ENCODE measurements around the gene IL15RA.

Gene IL15RA

DNA sequence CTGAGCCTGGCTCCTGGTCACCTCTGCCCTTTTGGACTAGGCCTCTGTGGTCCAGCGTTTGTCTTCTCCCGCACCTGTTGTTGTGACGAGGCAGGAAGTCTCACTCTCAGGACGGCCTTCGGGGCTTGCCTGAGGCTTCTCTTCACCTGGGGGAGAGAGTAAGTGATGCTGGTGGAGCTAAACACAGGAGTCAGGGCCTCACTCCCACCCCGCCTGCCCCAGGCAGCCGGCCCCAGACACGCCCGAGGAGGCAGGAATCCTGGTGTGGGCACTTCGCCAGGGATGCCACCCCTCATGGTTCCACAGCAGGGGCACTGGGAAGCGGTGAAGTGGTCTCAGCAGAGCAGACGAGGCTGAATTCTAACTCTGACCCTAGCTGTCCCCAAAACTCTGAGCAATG is 42.5 kb upstream of the IL15RA start:
- no peak for DNase-seq (ENCODE audit: low read depth)
- no peak overlapping the region for H3K4me3 ChIP-seq (ENCODE audit: low read depth, low read length)
- TF ChIP-seq, protein P1, sequence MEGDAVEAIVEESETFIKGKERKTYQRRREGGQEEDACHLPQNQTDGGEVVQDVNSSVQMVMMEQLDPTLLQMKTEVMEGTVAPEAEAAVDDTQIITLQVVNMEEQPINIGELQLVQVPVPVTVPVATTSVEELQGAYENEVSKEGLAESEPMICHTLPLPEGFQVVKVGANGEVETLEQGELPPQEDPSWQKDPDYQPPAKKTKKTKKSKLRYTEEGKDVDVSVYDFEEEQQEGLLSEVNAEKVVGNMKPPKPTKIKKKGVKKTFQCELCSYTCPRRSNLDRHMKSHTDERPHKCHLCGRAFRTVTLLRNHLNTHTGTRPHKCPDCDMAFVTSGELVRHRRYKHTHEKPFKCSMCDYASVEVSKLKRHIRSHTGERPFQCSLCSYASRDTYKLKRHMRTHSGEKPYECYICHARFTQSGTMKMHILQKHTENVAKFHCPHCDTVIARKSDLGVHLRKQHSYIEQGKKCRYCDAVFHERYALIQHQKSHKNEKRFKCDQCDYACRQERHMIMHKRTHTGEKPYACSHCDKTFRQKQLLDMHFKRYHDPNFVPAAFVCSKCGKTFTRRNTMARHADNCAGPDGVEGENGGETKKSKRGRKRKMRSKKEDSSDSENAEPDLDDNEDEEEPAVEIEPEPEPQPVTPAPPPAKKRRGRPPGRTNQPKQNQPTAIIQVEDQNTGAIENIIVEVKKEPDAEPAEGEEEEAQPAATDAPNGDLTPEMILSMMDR (IDR thresholded peaks at IDR 0.05; ENCODE audit: low read depth, low read length, missing control alignments), result no peak

DNA sequence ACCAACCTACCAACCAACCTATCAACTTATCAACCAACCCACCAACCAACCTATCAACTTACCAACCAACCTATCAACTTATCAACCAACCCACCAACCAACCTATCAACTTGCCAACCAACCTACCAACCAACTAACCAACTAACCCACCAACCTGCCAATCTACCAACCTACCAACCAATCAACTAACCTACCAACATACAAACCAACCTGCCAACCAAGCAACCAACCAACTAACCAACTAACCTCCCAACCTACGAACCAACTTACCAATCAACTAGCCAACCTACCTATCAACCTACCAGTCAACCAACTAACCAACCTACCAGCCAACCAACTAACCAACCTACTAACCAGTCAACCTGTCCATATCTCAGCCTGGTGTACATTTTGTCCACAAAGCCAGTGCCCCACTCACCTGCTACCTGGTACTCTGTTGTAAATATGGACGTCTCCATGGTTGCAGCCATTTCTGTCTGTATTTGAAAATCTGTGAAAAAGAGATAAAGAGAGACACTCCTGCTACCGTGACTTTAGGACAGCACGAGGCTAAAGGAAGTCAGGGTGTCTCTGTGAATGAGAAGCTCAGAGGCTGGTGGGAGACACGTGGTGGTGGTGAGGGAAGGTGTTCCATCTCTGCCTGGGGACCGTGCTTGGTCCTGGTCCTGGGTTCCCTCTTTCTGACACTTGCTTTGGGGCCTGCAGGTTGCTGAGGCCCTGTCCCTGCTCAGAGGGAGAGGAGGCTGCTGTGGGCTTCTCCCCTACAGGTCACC is 41.9 kb upstream of the IL15RA start:
- TF ChIP-seq, protein P1 (IDR thresholded peaks at IDR 0.05; ENCODE audit: low read depth, low read length, missing control alignments), result no peak
- H3K4me3 ChIP-seq (ENCODE audit: low read depth, low read length), result no peak overlapping the region
- no peak for DNase-seq (ENCODE audit: low read depth)

DNA sequence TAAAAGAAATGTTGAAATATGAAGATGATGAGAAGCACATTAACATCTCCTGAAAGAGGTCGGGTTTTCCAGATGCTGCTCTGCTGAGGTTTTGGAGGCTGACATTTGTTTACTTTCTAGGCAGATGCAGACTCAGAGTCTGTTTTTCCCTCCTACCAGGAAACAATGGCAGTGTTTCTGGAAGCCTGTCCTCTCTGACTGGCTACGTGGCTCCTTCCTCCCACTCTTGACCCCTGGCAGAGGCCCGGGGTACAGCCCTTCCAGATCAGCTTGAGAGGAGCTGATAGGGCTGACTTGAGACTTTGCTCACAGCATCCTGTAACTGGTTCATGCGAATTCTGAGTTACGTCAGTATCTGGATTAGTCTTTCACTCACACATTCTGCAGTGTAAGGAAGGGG is 41.1 kb upstream of the IL15RA start:
- no peak overlapping the region for H3K4me3 ChIP-seq (ENCODE audit: low read depth, low read length)
- no peak for DNase-seq (ENCODE audit: low read depth)
- TF ChIP-seq, protein P1 (IDR thresholded peaks at IDR 0.05; ENCODE audit: low read depth, low read length, missing control alignments), result no peak

DNA sequence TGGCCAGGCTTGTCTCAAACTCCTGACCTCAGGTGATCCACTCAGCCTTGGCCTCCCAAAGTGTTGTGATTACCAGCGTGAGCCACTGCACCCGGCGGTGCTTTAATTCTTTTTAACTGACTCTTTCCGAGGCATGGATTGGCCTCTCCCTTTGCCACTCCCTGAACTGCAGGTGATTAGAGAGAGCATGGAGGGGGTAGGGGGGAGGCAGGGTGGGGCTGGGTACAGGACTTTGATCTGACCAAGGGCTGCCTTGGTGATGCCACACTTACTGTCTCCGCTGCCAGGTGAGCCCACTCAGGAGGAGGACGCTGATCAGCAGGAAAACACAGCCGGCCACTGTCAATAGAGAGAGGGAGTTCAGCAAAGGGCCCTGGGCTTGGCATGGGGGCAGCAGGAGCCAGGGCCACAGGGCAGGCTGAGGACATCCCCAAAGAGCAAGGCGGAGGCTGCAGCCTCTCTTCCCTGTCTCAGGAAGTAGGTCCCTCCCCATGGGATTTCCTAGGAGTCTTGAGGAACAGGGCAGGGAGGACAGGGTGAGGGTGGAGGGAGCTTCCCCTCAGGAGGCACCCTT is 40.5 kb upstream of the IL15RA start:
- TF ChIP-seq, protein P1 (IDR thresholded peaks at IDR 0.05; ENCODE audit: low read depth, low read length, missing control alignments), result no peak
- DNase-seq (ENCODE audit: low read depth), result no peak
- no peak overlapping the region for H3K4me3 ChIP-seq (ENCODE audit: low read depth, low read length)

DNA sequence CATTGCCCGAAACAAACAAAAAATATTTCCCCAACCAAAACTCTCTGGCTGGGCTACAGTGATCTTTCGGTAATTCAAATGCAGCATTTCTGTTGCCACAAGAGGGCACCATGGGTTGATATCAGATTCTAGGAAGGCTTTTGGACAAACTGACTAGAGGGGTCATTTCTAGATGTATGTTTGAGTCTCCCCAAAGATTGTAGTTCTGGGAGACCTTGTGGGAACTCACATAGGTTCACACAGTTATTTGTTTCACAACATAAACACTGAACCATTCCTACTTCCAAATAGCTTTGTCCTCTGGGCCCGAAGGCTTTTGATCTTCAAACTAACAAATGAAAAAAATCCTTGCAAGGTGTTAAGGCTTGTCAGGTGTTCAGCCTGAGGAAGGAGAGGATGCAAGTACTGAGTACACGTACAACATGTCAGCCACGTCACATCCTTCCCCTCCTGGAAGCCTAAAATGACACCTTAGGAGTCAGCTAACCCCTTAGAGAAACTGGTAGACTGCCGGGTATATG is 37.0 kb upstream of the IL15RA start:
- peak; percentile 26 for DNase-seq (ENCODE audit: low read depth)
- TF ChIP-seq, protein P1 (IDR thresholded peaks at IDR 0.05; ENCODE audit: low read depth, low read length, missing control alignments), result peak; percentile 63
- H3K4me3 ChIP-seq (ENCODE audit: low read depth, low read length), result no peak overlapping the region

DNA sequence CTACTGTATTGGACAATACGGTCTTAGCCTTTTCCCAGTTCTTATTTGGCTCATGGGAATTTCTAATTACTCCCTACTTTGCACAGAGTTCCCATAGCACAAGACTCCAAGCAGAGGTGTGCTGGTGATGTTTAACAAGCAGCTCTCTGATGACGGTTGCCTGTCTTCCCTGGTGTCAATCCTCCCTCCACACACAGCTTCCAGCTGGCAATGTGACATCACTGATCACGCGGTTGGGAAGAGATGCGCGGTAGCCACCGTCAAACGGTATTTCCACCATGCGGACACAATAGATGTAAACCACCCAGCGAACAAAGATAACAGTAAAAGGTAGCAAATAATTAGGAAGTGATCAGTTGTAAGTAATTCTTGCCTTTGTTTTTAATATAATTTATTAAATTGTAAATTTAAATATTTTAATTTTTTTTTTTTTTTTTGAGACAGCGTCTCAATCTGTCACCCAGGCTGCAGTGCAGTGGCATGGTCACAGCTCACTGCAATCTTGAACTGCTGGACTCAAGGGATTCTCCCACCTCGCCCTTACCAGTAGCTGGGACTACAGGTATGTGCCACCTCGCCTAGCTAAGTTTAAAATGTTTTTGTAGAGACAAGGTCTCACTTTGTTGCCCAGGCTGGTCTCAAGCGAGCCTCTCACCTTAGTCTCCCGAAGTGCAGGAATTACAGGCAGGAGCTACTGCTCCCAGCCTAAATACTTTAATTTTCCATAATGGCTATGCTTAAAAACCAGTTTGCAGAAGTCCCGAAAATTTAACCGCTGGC is 36.3 kb upstream of the IL15RA start:
- TF ChIP-seq, protein P1 (IDR thresholded peaks at IDR 0.05; ENCODE audit: low read depth, low read length, missing control alignments), result no peak
- H3K4me3 ChIP-seq (ENCODE audit: low read depth, low read length), result no peak overlapping the region
- DNase-seq (ENCODE audit: low read depth), result no peak

Measured in GM12864 (cell line).